SK-N-SH (cell line): ENCODE data around the gene JADE2. TPM values are rescaled to one million over a fixed set of nuclear protein-coding genes. Genes with fewer than 3 reads are reported as not detected.

Experiments
- CTCF ChIA-PET: fragments of 300-600, 350-600 bp; formaldehyde crosslinking; extraction: SDS; loops from one replicate; lab custom pipeline; 2021; lab: Yijun Ruan, JAX
- POLR2A ChIA-PET: fragments of 350-600 bp; sonication (Branson Sonifier 250); formaldehyde crosslinking; extraction: SDS; loops from one replicate; lab custom pipeline; 2020; ENCODE audit warnings: antibody characterized with exemption, inconsistent platforms; lab: Yijun Ruan, JAX
- DNase-seq: peaks from one replicate; pipeline ENCODE4 v3.0.0; 2012
- H2AFZ ChIP-seq: fragments of 200-600 bp; sonication (generic); 2 replicates; pipeline ENCODE4 v1.8.1; 2016; ENCODE audit warnings: antibody characterized with exemption, mild to moderate bottlenecking, low read depth
- H3F3A ChIP-seq: fragments of 200-600 bp; sonication (generic); replicated peaks from 2 replicates; pipeline ENCODE3; 2016; ENCODE audit warnings: antibody characterized with exemption, mild to moderate bottlenecking; ENCODE audit not compliant: insufficient read depth
- H3K27ac ChIP-seq, 2 experiments: fragments of 200-500 bp in 1 of 2; fragments of 200-600 bp in 1 of 2; sonication (Bioruptor generic) in 1 of 2; sonication (generic), shearing (Covaris generic) in 1 of 2; 2 replicates each; pipeline versions ENCODE4 v1.5.1 to v1.6.1; 2014 to 2016; ENCODE audit warnings: low read depth in 2 of 2, inconsistent platforms in 1 of 2, low read length in 1 of 2, mild to moderate bottlenecking in 1 of 2, mixed read lengths in 1 of 2
- H3K27me3 ChIP-seq: fragments of 200-600 bp; sonication (generic), shearing (Covaris generic); 2 replicates; pipeline ENCODE4 v1.6.1; 2016; ENCODE audit warnings: mixed run types; ENCODE audit not compliant: insufficient read depth
- H3K36me3 ChIP-seq, 2 experiments: fragments of 200-500 bp in 1 of 2; fragments of 200-600 bp in 1 of 2; sonication (Bioruptor generic) in 1 of 2; sonication (generic) in 1 of 2; replicated peaks in 1 of 2; 2 replicates each; pipeline versions ENCODE3 to v1.5.1; 2014 to 2016; ENCODE audit warnings: low read length in 1 of 2, mild to moderate bottlenecking in 1 of 2; ENCODE audit not compliant: insufficient read depth in 2 of 2, control insufficient read depth in 1 of 2
- H3K4me1 ChIP-seq, 2 experiments: fragments of 200-500 bp in 1 of 2; fragments of 200-600 bp in 1 of 2; sonication (Bioruptor generic) in 1 of 2; sonication (generic), shearing (Covaris generic) in 1 of 2; 2 replicates each; pipeline versions ENCODE4 v1.5.1 to v1.6.1; 2014 to 2016; ENCODE audit warnings: low read depth in 1 of 2, low read length in 1 of 2, mixed run types in 1 of 2; ENCODE audit not compliant: insufficient read depth in 2 of 2, control insufficient read depth in 1 of 2
- H3K4me2 ChIP-seq: fragments of 200-600 bp; sonication (generic), shearing (Covaris generic); 2 replicates; pipeline ENCODE4 v1.6.1; 2017; ENCODE audit warnings: mixed run types
- H3K4me3 ChIP-seq, 2 experiments: fragments of 200-500 bp in 1 of 2; fragments of 200-600 bp in 1 of 2; sonication (Bioruptor generic) in 1 of 2; sonication (generic), shearing (Covaris generic) in 1 of 2; 2 replicates each; pipeline versions ENCODE4 v1.5.1 to v1.8.1; 2014 to 2016; ENCODE audit warnings: low read depth in 2 of 2, inconsistent platforms in 1 of 2, low read length in 1 of 2, mild to moderate bottlenecking in 1 of 2, mixed read lengths in 1 of 2, moderate library complexity in 1 of 2
- H3K79me2 ChIP-seq: fragments of 200-600 bp; sonication (generic); 2 replicates; pipeline ENCODE4 v1.8.1; 2017; ENCODE audit warnings: mild to moderate bottlenecking; ENCODE audit not compliant: insufficient read depth
- H3K9ac ChIP-seq: fragments of 200-600 bp; sonication (generic); 2 replicates; pipeline ENCODE4 v1.6.1; 2017; ENCODE audit warnings: mixed run types
- H3K9me2 ChIP-seq: fragments of 200-600 bp; sonication (generic); 2 replicates; pipeline ENCODE4 v1.6.1; 2017; ENCODE audit warnings: mixed run types
- H3K9me3 ChIP-seq: fragments of 200-600 bp; sonication (generic); 2 replicates; pipeline ENCODE4 v1.6.1; 2017; ENCODE audit warnings: mixed run types, mild to moderate bottlenecking, moderate library complexity
- H4K20me1 ChIP-seq: fragments of 200-600 bp; sonication (generic); 2 replicates; pipeline ENCODE4 v1.6.1; 2017; ENCODE audit warnings: mild to moderate bottlenecking, mixed run types; ENCODE audit not compliant: insufficient read depth
- CHD2 ChIP-seq: fragments of 150-350 bp; IDR thresholded peaks from 2 replicates; pipeline ENCODE4 v1.6.1; 2018; ENCODE audit warnings: low read length; ENCODE audit not compliant: partially characterized antibody
- CTCF ChIP-seq: fragments of 200-600 bp; sonication (generic); IDR thresholded peaks from 2 replicates; pipeline ENCODE4 v1.6.1; 2017; ENCODE audit warnings: antibody characterized with exemption, mild to moderate bottlenecking, moderate library complexity
- FOSL2 ChIP-seq: IDR thresholded peaks from 2 replicates; pipeline ENCODE4 v1.4.0; 2012; ENCODE audit warnings: low read depth, mild to moderate bottlenecking, moderate library complexity, borderline replicate concordance
- GABPA ChIP-seq: IDR thresholded peaks from 2 replicates; pipeline ENCODE4 v1.4.0; 2012; ENCODE audit warnings: low read depth, mild to moderate bottlenecking
- MAX ChIP-seq: IDR thresholded peaks from 2 replicates; pipeline ENCODE4 v1.4.0; 2012; ENCODE audit warnings: low read depth
- NFIC ChIP-seq: IDR thresholded peaks from 2 replicates; pipeline ENCODE4 v1.4.0; 2012; ENCODE audit warnings: borderline replicate concordance
- PBX3 ChIP-seq: IDR thresholded peaks from 2 replicates; pipeline ENCODE4; 2012
- POLR2AphosphoS5 ChIP-seq: IDR thresholded peaks from 2 replicates; pipeline ENCODE4 v1.6.1; 2012; ENCODE audit warnings: low read depth, low read length
- RAD21 ChIP-seq: IDR thresholded peaks from 2 replicates; pipeline ENCODE4 v1.6.1; 2012; ENCODE audit warnings: mild to moderate bottlenecking, low read length
- REST ChIP-seq: IDR thresholded peaks from 2 replicates; pipeline ENCODE4 v1.6.1; 2012; ENCODE audit warnings: mild to moderate bottlenecking, low read depth, low read length, moderate library complexity
- RFX5 ChIP-seq: IDR thresholded peaks from 2 replicates; pipeline ENCODE4 v1.6.1; 2012; ENCODE audit warnings: mild to moderate bottlenecking, improper control_type of control experiment, low read length
- SMC3 ChIP-seq: IDR thresholded peaks from 2 replicates; pipeline ENCODE4 v1.6.1; 2012; ENCODE audit warnings: low read depth, low read length, improper control_type of control experiment
- USF1 ChIP-seq: IDR thresholded peaks from 2 replicates; pipeline ENCODE4 v1.4.0; 2012; ENCODE audit warnings: low read depth, borderline replicate concordance
- YY1 ChIP-seq: IDR thresholded peaks from 2 replicates; pipeline ENCODE4 v1.4.0; 2012; ENCODE audit warnings: low read depth, mild to moderate bottlenecking
- ZBTB33 ChIP-seq: IDR thresholded peaks from 2 replicates; pipeline ENCODE4 v1.4.0; 2012; ENCODE audit warnings: low read depth, borderline replicate concordance
- WGBS: methylation state at CpG from one replicate; pipeline ENCODE4 v1.1.6; 2017; ENCODE audit warnings: low lambda C conversion rate; 5-methylcytosine and 5-hydroxymethylcytosine counted together
- polyA plus RNA-seq, 3 experiments: library from polyadenylated mRNA; depleted of rRNA; stranded (reverse); fragments of >200 nt; gene quantifications; 2 replicates each; pipeline ENCODE4 v1.2.3, GENCODE V29; 2012

JADE2 gene
- polyA plus RNA-seq, 1 of the 3 experiments (the other 2 are of a cell fraction), result 25.7 TPM

GRCh38 chr5:134561871-134562296, 36.4 kb downstream of the JADE2 start:
- H2AFZ ChIP-seq, result no peak overlapping the region
- H3F3A ChIP-seq, result no peaks in the 10 kb centered on the region
- no peaks in the 10 kb centered on the region for H4K20me1 ChIP-seq
- ChIA-PET POLR2A (no interaction called here), CTCF (interaction anchor here (0.8 to 2.7 kb wide), 8 partner anchors 10 to 154 kb away, joined by 3 to 11 read pairs (median 6); no protein-coding TSS in a partner anchor)
- H3K4me3 ChIP-seq, result no peak overlapping the region
- WGBS, result 35% methylated on average over 9 of the region's 9 CpGs
- no peaks in the 10 kb centered on the region for H3K9me3 ChIP-seq
- peaks cover 11 to 20% of the 10 kb centered on the region in 2 experiments; a peak in 3 of 4 replicates for H3K4me1 ChIP-seq
- no peak overlapping the region for H3K9ac ChIP-seq
- peaks cover 20% of the 10 kb centered on the region for H3K79me2 ChIP-seq
- H3K27ac ChIP-seq, result peak overlapping the region; percentile 23 to 32; a peak in 2 of 4 replicates
- TF ChIP-seq RAD21, result peak; percentile 53
- TF ChIP-seq YY1, result no peak
- TF ChIP-seq GABPA, result no peak
- TF ChIP-seq REST, result no peak
- no peak for TF ChIP-seq RFX5
- TF ChIP-seq PBX3, result no peak; the same call in 1 of the 2 replicates
- no peak for TF ChIP-seq USF1
- peak; percentile 61 for TF ChIP-seq CTCF
- peak; percentile 78 for TF ChIP-seq MAX
- peak; percentile 45; the same call in 1 of the 2 replicates for TF ChIP-seq SMC3
- 0 out of 2 replicates have a peak, but pooled peaks have one; percentile 14 for TF ChIP-seq POLR2AphosphoS5
- TF ChIP-seq CHD2, result no peak
- peak; percentile 88 for TF ChIP-seq NFIC
- no peak; the same call in 1 of the 2 replicates for TF ChIP-seq FOSL2
- no peak for TF ChIP-seq ZBTB33
- TF ChIP-seq, all 33 proteins: peak for 6
- Histone ChIP-seq H3K27me3 (no peaks in the 10 kb centered on the region), H3K4me2 (peak overlapping the region; percentile 32; the same call in 1 of the 2 replicates), H3K9me2 (no peaks in the 10 kb centered on the region), H3K36me3 (peaks cover 30 to 41% of the 10 kb centered on the region in 2 experiments)
- DNase-seq, result peak; percentile 49
